Measurements from ENCODE around the gene TECPR1. TPM values are rescaled to one million over a fixed set of nuclear protein-coding genes. Genes with fewer than 3 reads are reported as not detected.

TECPR1 gene
- total and polyA plus RNA-seq, 2 donors (not counting 3 experiments of a cell fraction or from before 2014, with no cell fraction given) = 12.3 to 97.5 TPM

DNA sequence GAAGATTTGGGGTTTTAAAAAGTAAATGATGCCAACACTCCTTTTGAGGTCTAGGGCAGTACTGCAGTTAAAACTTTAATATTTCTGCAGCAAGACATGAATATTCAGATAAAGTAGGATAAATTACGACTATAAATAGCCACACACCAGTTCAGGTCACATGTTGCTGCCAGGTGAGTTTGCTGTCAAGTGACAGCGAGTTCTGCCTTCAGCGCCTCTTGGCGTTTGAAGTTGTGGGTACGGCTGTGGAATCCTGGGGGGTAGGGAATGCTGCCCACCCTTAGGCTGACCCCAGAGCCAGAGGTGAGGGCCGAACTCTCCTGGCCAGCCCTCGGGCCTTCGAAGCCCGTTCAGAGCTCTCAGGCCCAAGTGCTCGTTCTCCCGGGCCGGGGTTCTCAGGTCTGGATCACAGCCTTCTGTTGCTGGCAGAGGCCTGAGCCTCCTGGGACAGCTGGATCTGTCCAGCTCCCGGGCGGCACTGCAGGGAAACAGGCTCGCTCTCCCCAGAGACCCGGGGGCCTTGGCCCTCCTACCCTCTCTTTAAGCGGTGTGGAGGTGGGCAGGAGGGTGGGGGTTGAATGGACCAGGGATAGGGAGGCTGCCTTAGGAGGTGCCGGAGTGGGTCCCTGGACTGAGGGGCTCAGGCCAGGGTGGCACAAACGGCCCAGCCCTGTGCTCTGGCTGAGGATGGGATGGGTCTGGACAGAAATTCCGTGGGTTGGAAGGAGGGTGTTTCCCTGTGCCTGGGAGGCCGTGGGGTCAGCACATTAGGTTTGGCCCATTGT, 34.9 kb upstream of the TECPR1 start:
- TF ChIP-seq POLR2A (IDR thresholded peaks at IDR 0.05; ENCODE audit: low read depth, low read length) (no peak), FOS (IDR thresholded peaks at IDR 0.05; ENCODE audit: borderline replicate concordance, insufficient read depth, low read length) (no peak), MYC (IDR thresholded peaks at IDR 0.05; ENCODE audit: low read depth, low read length) (no peak), GATA2 (IDR thresholded peaks at IDR 0.05; ENCODE audit: insufficient read depth, insufficient read length, low read depth, low read length) (no peak), JUN (IDR thresholded peaks at IDR 0.05; ENCODE audit: borderline replicate concordance, insufficient read depth, insufficient read length, low read depth) (no peak), MAX (IDR thresholded peaks at IDR 0.05; ENCODE audit: insufficient read depth, insufficient read length) (no peak), CTCF (IDR thresholded peaks at IDR 0.05; ENCODE audit: extremely low read depth in 1 of 2, insufficient read depth in 1 of 2, low read depth in 1 of 2, low read length in 2 of 2) (no peak), POLR2AphosphoS5 (IDR thresholded peaks at IDR 0.05; ENCODE audit: insufficient read depth, low read depth, low read length) (no peak), EZH2 (IDR thresholded peaks at IDR 0.05; ENCODE audit: borderline replicate concordance, low read depth, low read length, severe bottlenecking) (no peak)
- POLR2A ChIA-PET = no interaction called here
- dilution Hi-C loops (cut with MboI; ENCODE audit: extremely low pct_ligation_motif_present, low sequenced_read_pairs) (no loop called here), intact Hi-C loops (cut with micrococcal nuclease) (no loop called here)
- DNase-seq (ENCODE audit: low read depth, low spot score) (no peak), FAIRE-seq (no peak)
- no peaks in the 10 kb centered on the region for H3K27me3 ChIP-seq (ENCODE audit: control insufficient read depth in 2 of 2, insufficient read depth in 2 of 2, low read length in 2 of 2)
- H2AFZ ChIP-seq (ENCODE audit: low read depth, low read length) = no peak overlapping the region
- H3K9me3 ChIP-seq (replicated peaks; ENCODE audit: control insufficient read depth, insufficient read depth, low read length) = no peaks in the 10 kb centered on the region
- H3K4me2 ChIP-seq (ENCODE audit: insufficient read depth, low read length) = no peak overlapping the region
- H4K20me1 ChIP-seq (replicated peaks; ENCODE audit: control insufficient read depth, extremely low read depth, insufficient read depth, low read length) = peaks cover 2% of the 10 kb centered on the region
- no peaks in the 10 kb centered on the region for H3K9me1 ChIP-seq (replicated peaks; ENCODE audit: control insufficient read depth, extremely low read depth, insufficient read depth, low read length)
- H3K79me2 ChIP-seq (ENCODE audit: control insufficient read depth, insufficient read depth, low read length) = peaks cover 91% of the 10 kb centered on the region
- CTCF ChIA-PET = no interaction called here
- H3K4me3 ChIP-seq (replicated peaks in 1 of 3; ENCODE audit: insufficient read depth in 1 of 3, low read depth in 1 of 3, low read length in 3 of 3) = no peak overlapping the region
- BruUV-seq (replicated peaks) = no TSS peak
- H3K4me1 ChIP-seq (ENCODE audit: control insufficient read depth, extremely low read depth, insufficient read depth, low read length) = peaks cover 34% of the 10 kb centered on the region
- H3K36me3 ChIP-seq (ENCODE audit: control insufficient read depth in 2 of 2, extremely low read depth in 1 of 2, insufficient read depth in 2 of 2, low read length in 2 of 2) = peaks cover 4 to 42% of the 10 kb centered on the region in 2 experiments
- H3K9ac ChIP-seq (replicated peaks; ENCODE audit: extremely low read depth, insufficient read depth, low read length) = no peak overlapping the region
- H3K27ac ChIP-seq (ENCODE audit: insufficient read depth, low read depth, low read length) = no peak overlapping the region
